Astrocyte (in vitro differentiated cells and primary cell): Measurements from ENCODE around the gene POU2F1. TPM values are rescaled to one million over a fixed set of nuclear protein-coding genes. Genes with fewer than 3 reads are reported as not detected.

Source experiments
- DNase-seq: peaks from one replicate; pipeline ENCODE4 v3.0.0-alpha.2; 2010; ENCODE audit warnings: low read depth
- FAIRE-seq: peaks from 2 replicates; lab custom pipeline; 2011; peaks lifted over from hg19 to GRCh38; lab: Jason Lieb, UNC
- H2AFZ ChIP-seq: 2 replicates; pipeline ENCODE4 v1.6.0; 2012; ENCODE audit warnings: low read depth, low read length, inconsistent platforms
- H3K27ac ChIP-seq: 2 replicates; pipeline ENCODE4 v1.5.1; 2011; ENCODE audit warnings: low read depth, low read length, inconsistent platforms
- H3K27me3 ChIP-seq: 2 replicates; pipeline ENCODE4 v1.6.0; 2011; ENCODE audit warnings: low read length, inconsistent platforms; ENCODE audit not compliant: insufficient read depth
- H3K36me3 ChIP-seq: 2 replicates; pipeline ENCODE4 v1.5.1; 2011; ENCODE audit warnings: low read length, inconsistent platforms; ENCODE audit not compliant: insufficient read depth
- H3K4me1 ChIP-seq: 2 replicates; pipeline ENCODE4 v1.5.1; 2011; ENCODE audit warnings: low read length, inconsistent platforms; ENCODE audit not compliant: insufficient read depth
- H3K4me2 ChIP-seq: 2 replicates; pipeline ENCODE4 v1.6.0; 2012; ENCODE audit warnings: low read length, inconsistent platforms
- H3K4me3 ChIP-seq: 2 replicates; pipeline ENCODE4 v1.5.1; 2011; ENCODE audit warnings: low read depth, mild to moderate bottlenecking, low read length, inconsistent platforms; ENCODE audit not compliant: insufficient read depth
- H3K79me2 ChIP-seq: 2 replicates; pipeline ENCODE4 v1.6.0; 2012; ENCODE audit warnings: mild to moderate bottlenecking, low read length, inconsistent platforms; ENCODE audit not compliant: insufficient read depth
- H3K9ac ChIP-seq: 2 replicates; pipeline ENCODE4 v1.6.0; 2012; ENCODE audit warnings: mild to moderate bottlenecking, low read length, inconsistent platforms
- H3K9me3 ChIP-seq: 2 replicates; pipeline ENCODE4 v1.5.1; 2012; ENCODE audit warnings: low read depth, mild to moderate bottlenecking, low read length, inconsistent platforms; ENCODE audit not compliant: insufficient read depth
- H4K20me1 ChIP-seq: 2 replicates; pipeline ENCODE4 v1.6.0; 2012; ENCODE audit warnings: low read length, inconsistent platforms; ENCODE audit not compliant: insufficient read depth
- H3K27ac Mint-ChIP-seq: one replicate; pipeline ENCODE4 v1.8.0; 2021; ENCODE audit warnings: mild to moderate bottlenecking, mixed read lengths; ENCODE audit not compliant: unreplicated experiment
- H3K27me3 Mint-ChIP-seq: one replicate; pipeline ENCODE4 v1.8.0; 2021; ENCODE audit warnings: low read depth, mixed read lengths; ENCODE audit not compliant: unreplicated experiment
- H3K36me3 Mint-ChIP-seq: one replicate; pipeline ENCODE4 v1.8.0; 2021; ENCODE audit warnings: low read depth, mixed read lengths; ENCODE audit not compliant: unreplicated experiment
- H3K4me1 Mint-ChIP-seq: one replicate; pipeline ENCODE4 v1.8.0; 2021; ENCODE audit warnings: low read depth, mixed read lengths; ENCODE audit not compliant: unreplicated experiment
- H3K4me3 Mint-ChIP-seq: one replicate; pipeline ENCODE4 v1.8.0; 2021; ENCODE audit warnings: mild to moderate bottlenecking, moderate library complexity, mixed read lengths; ENCODE audit not compliant: unreplicated experiment
- H3K9me3 Mint-ChIP-seq: one replicate; pipeline ENCODE4 v1.8.0; 2021; ENCODE audit warnings: mild to moderate bottlenecking, mixed read lengths; ENCODE audit not compliant: unreplicated experiment
- CTCF ChIP-seq: IDR thresholded peaks from 2 replicates; pipeline ENCODE4 v1.5.1; 2011; ENCODE audit warnings: low read depth, mild to moderate bottlenecking, inconsistent platforms, low read length, moderate library complexity; ENCODE audit not compliant: insufficient read depth
- EZH2 ChIP-seq: IDR thresholded peaks from 2 replicates; pipeline ENCODE4 v1.6.1; 2012; ENCODE audit warnings: mild to moderate bottlenecking, low read length, inconsistent platforms; ENCODE audit not compliant: insufficient read depth
- total RNA-seq: library from RNA; stranded (reverse); gene quantifications from 2 replicates; pipeline ENCODE4 v1.2.1, GENCODE V29; 2021

POU2F1 gene
- total RNA-seq, 1 donor from 2014 or later: 21.7 TPM

GRCh38 chr1:167373986-167374385 lies 153.3 kb downstream of the POU2F1 start:
- H3K27me3 Mint-ChIP-seq: no peaks in the 10 kb centered on the region
- Histone ChIP-seq H3K4me3 (no peak overlapping the region), H3K79me2 (no peaks in the 10 kb centered on the region), H3K27me3 (no peaks in the 10 kb centered on the region), H2AFZ (no peak overlapping the region), H3K4me1 (no peaks in the 10 kb centered on the region), H3K9me3 (no peaks in the 10 kb centered on the region), H3K9ac (no peak overlapping the region), H4K20me1 (no peaks in the 10 kb centered on the region), H3K27ac (no peak overlapping the region), H3K4me2 (no peak overlapping the region), H3K36me3 (no peaks in the 10 kb centered on the region)
- FAIRE-seq (no peak), DNase-seq (no peak)
- H3K9me3 Mint-ChIP-seq: no peaks in the 10 kb centered on the region
- no peak overlapping the region for H3K4me3 Mint-ChIP-seq
- H3K36me3 Mint-ChIP-seq: peaks cover 5% of the 10 kb centered on the region
- H3K27ac Mint-ChIP-seq: no peak overlapping the region
- H3K4me1 Mint-ChIP-seq: no peaks in the 10 kb centered on the region
- TF ChIP-seq EZH2: no peak
- no peak for TF ChIP-seq CTCF

- H3K27me3 Mint-ChIP-seq: no peaks in the 10 kb centered on the region
- H3K36me3 Mint-ChIP-seq: peaks cover 5% of the 10 kb centered on the region
- DNase-seq (no peak), FAIRE-seq (no peak)
- Histone ChIP-seq H3K9me3 (no peaks in the 10 kb centered on the region), H3K9ac (no peak overlapping the region), H3K27ac (no peak overlapping the region), H3K4me1 (no peaks in the 10 kb centered on the region), H3K4me2 (no peak overlapping the region), H3K36me3 (no peaks in the 10 kb centered on the region), H3K4me3 (no peak overlapping the region), H3K79me2 (no peaks in the 10 kb centered on the region), H2AFZ (no peak overlapping the region), H4K20me1 (no peaks in the 10 kb centered on the region), H3K27me3 (no peaks in the 10 kb centered on the region)
- no peaks in the 10 kb centered on the region for H3K9me3 Mint-ChIP-seq
- H3K27ac Mint-ChIP-seq: no peak overlapping the region
- H3K4me3 Mint-ChIP-seq: no peak overlapping the region
- no peaks in the 10 kb centered on the region for H3K4me1 Mint-ChIP-seq
- no peak for TF ChIP-seq EZH2
- no peak for TF ChIP-seq CTCF
Observed at GRCh38 chr1:167375949-167376348, 155.3 kb downstream of the POU2F1 start.

GRCh38 chr1:167387251-167387910 lies 166.7 kb downstream of the POU2F1 start:
- Mint-ChIP-seq H3K36me3 (peaks cover 8% of the 10 kb centered on the region), H3K4me1 (no peaks in the 10 kb centered on the region), H3K27ac (no peak overlapping the region), H3K9me3 (no peaks in the 10 kb centered on the region), H3K27me3 (no peaks in the 10 kb centered on the region), H3K4me3 (no peak overlapping the region)
- H2AFZ ChIP-seq: no peak overlapping the region
- no peak for FAIRE-seq
- no peak overlapping the region for H3K4me2 ChIP-seq
- H3K36me3 ChIP-seq: peaks cover 12% of the 10 kb centered on the region
- H3K27me3 ChIP-seq: no peaks in the 10 kb centered on the region
- H4K20me1 ChIP-seq: no peaks in the 10 kb centered on the region
- no peak overlapping the region for H3K27ac ChIP-seq
- H3K4me3 ChIP-seq: no peak overlapping the region
- DNase-seq: no peak
- no peaks in the 10 kb centered on the region for H3K4me1 ChIP-seq
- TF ChIP-seq CTCF (no peak), EZH2 (no peak)
- H3K79me2 ChIP-seq: no peaks in the 10 kb centered on the region
- H3K9me3 ChIP-seq: no peaks in the 10 kb centered on the region
- H3K9ac ChIP-seq: no peak overlapping the region
